Stimulated activated CD8-positive, alpha-beta memory T cell treated with anti-CD3 and anti-CD28 coated beads, Interleukin-7, amount 100 ng/mL, for 48 hours (primary cell): ENCODE measurements around the gene ACTRT1.

Source experiments
- DNase-seq, 2 donors: peaks; one replicate each; pipeline ENCODE4 v3.0.0-alpha.2; 2020; ENCODE audit warnings: low read depth in 1 of 2; ENCODE audit errors: extremely low read depth in 1 of 2

The ACTRT1 gene

GRCh38 chrX:128052303-128052702, at the start of gene ACTRT1:
Gene ACTRT1, minus strand, starts transcription at chrX:128052403. Its CDS starts 197 bp downstream, at chrX:128052206.
- no peak for DNase-seq

GRCh38 chrX:128078545-128078944, 26.3 kb upstream of the ACTRT1 start:
- no peak for DNase-seq

GRCh38 chrX:128057421-128057820, 5.2 kb upstream of the ACTRT1 start:
- no peak for DNase-seq

- no peak for DNase-seq
Observed at GRCh38 chrX:128051526-128051925, 677 bp downstream of the ACTRT1 start.

GRCh38 chrX:128035318-128035717, 16.9 kb downstream of the ACTRT1 start:
- no peak for DNase-seq

- DNase-seq: no peak
Observed at GRCh38 chrX:128021566-128021965, 30.6 kb downstream of the ACTRT1 start.

GRCh38 chrX:128020701-128021100, 31.5 kb downstream of the ACTRT1 start:
- DNase-seq: no peak

GRCh38 chrX:128019218-128019617, 33.0 kb downstream of the ACTRT1 start:
- DNase-seq: no peak

- DNase-seq: no peak
Observed at GRCh38 chrX:128012015-128012414, 40.2 kb downstream of the ACTRT1 start.

- DNase-seq: no peak
Observed at GRCh38 chrX:128007882-128008281, 44.3 kb downstream of the ACTRT1 start.
